HepG2 (cell line): ENCODE results near the gene CKLF. TPM values are rescaled to one million over a fixed set of nuclear protein-coding genes. Genes with fewer than 3 reads are reported as not detected.
A peak's percentile ranks its signal among the peaks of the same experiment; 100 is the strongest.

Experiments used
- ATM ChIP-seq: fragments of 450-650 bp; IDR thresholded peaks from 2 replicates; pipeline ENCODE4 v1.7.1; 2017; ENCODE audit warnings: mild to moderate bottlenecking, borderline replicate concordance
- CBX1 ChIP-seq: IDR thresholded peaks from one replicate; pipeline ENCODE4 v1.6.1; 2016; ENCODE audit warnings: antibody characterized with exemption, low read depth
- CREM ChIP-seq, 2 experiments: sonication (generic) in 1 of 2; formaldehyde crosslinking in 1 of 2; IDR thresholded peaks; 2 replicates each; pipeline versions ENCODE4 v1.4.0 to v1.6.1; 2016 to 2020; ENCODE audit warnings: antibody characterized with exemption in 1 of 2, mild to moderate bottlenecking in 1 of 2, missing genetic modification reagents in 1 of 2
- CSRNP2 ChIP-seq: sonication (generic); formaldehyde crosslinking; conservative IDR thresholded peaks from 2 replicates; pipeline ENCODE4 v1.8.0; 2022; ENCODE audit warnings: low read depth, missing genetic modification reagents
- DPF2 ChIP-seq: sonication (generic); formaldehyde crosslinking; IDR thresholded peaks from 2 replicates; pipeline ENCODE4 v1.4.0; 2020; ENCODE audit warnings: mild to moderate bottlenecking, low read depth, missing genetic modification reagents, borderline replicate concordance
- HMG20B ChIP-seq: conservative IDR thresholded peaks from 2 replicates; pipeline ENCODE4 v1.6.1; 2016; ENCODE audit warnings: missing genetic modification reagents, missing compliant biosample characterization
- IRX3 ChIP-seq: sonication (generic); formaldehyde crosslinking; IDR thresholded peaks from 2 replicates; pipeline ENCODE4 v1.8.1; 2023; ENCODE audit warnings: mild to moderate bottlenecking, low read depth, missing genetic modification reagents, borderline replicate concordance
- JUN ChIP-seq: sonication (generic); formaldehyde crosslinking; IDR thresholded peaks from 2 replicates; pipeline ENCODE4 v1.4.0; 2020; ENCODE audit warnings: mild to moderate bottlenecking, missing genetic modification reagents
- MEF2D ChIP-seq: sonication (generic); formaldehyde crosslinking; IDR thresholded peaks from 2 replicates; pipeline ENCODE4 v1.5.1; 2020; ENCODE audit warnings: mild to moderate bottlenecking, missing genetic modification reagents
- MTA3 ChIP-seq: sonication (generic); formaldehyde crosslinking; IDR thresholded peaks from 2 replicates; pipeline ENCODE4 v1.4.0; 2020; ENCODE audit warnings: missing genetic modification reagents
- MTERF4 ChIP-seq: sonication (generic); formaldehyde crosslinking; IDR thresholded peaks from 2 replicates; pipeline ENCODE4 v1.8.0; 2023; ENCODE audit warnings: mild to moderate bottlenecking, missing genetic modification reagents
- NCOR1 ChIP-seq: fragments of 200-600 bp; sonication (generic); IDR thresholded peaks from 2 replicates; pipeline ENCODE4 v1.7.0; 2017; ENCODE audit warnings: antibody characterized with exemption, low read length, borderline replicate concordance
- PHF20 ChIP-seq: sonication (generic); formaldehyde crosslinking; IDR thresholded peaks from 2 replicates; pipeline ENCODE4 v1.5.0; 2020; ENCODE audit warnings: mild to moderate bottlenecking, missing genetic modification reagents
- POLR2AphosphoS2 ChIP-seq: IDR thresholded peaks from 2 replicates; pipeline ENCODE4 v1.6.1; 2011; ENCODE audit warnings: low read depth, low read length, improper control_type of control experiment
- PREB ChIP-seq: sonication (generic); formaldehyde crosslinking; IDR thresholded peaks from 2 replicates; pipeline ENCODE4 v1.4.0; 2020; ENCODE audit warnings: missing genetic modification reagents
- SOX5 ChIP-seq: IDR thresholded peaks from 2 replicates; pipeline ENCODE4 v1.6.1; 2016; ENCODE audit warnings: borderline replicate concordance
- SRF ChIP-seq: IDR thresholded peaks from 2 replicates; pipeline ENCODE4 v1.6.1; 2011; ENCODE audit warnings: mild to moderate bottlenecking, low read depth, low read length, moderate library complexity
- SYNCRIP ChIP-seq: fragments of 200-400 bp; formaldehyde crosslinking; IDR thresholded peaks from 2 replicates; pipeline ENCODE4 v1.6.1; 2018; ENCODE audit warnings: mild to moderate bottlenecking, low read depth, low read length; ENCODE audit not compliant: insufficient read depth
- THAP7 ChIP-seq: sonication (generic); formaldehyde crosslinking; IDR thresholded peaks from 2 replicates; pipeline ENCODE4 v1.8.1; 2023; ENCODE audit warnings: mild to moderate bottlenecking, missing genetic modification reagents
- ZBTB21 ChIP-seq: sonication (generic); formaldehyde crosslinking; IDR thresholded peaks from 2 replicates; pipeline ENCODE4 v1.4.0; 2020; ENCODE audit warnings: missing genetic modification reagents
- ZNF383 ChIP-seq: sonication (generic); formaldehyde crosslinking; IDR thresholded peaks from 2 replicates; pipeline ENCODE4 v1.4.0; 2020; ENCODE audit warnings: missing genetic modification reagents, mild to moderate bottlenecking, borderline replicate concordance
- ZNF639 ChIP-seq: conservative IDR thresholded peaks from 2 replicates; pipeline ENCODE4 v1.6.1; 2018; ENCODE audit warnings: missing genetic modification reagents
- ZNF775 ChIP-seq: sonication (generic); formaldehyde crosslinking; IDR thresholded peaks from 2 replicates; pipeline ENCODE4 v1.4.0; 2020; ENCODE audit warnings: missing genetic modification reagents, mild to moderate bottlenecking, moderate library complexity, borderline replicate concordance
- ZNF879 ChIP-seq: sonication (generic); formaldehyde crosslinking; IDR thresholded peaks from 2 replicates; pipeline ENCODE4 v1.8.1; 2023; ENCODE audit warnings: missing genetic modification reagents
- polyA plus RNA-seq, 8 experiments: library from polyadenylated mRNA; depleted of rRNA in 3 of 8; stranded (reverse) in 7 of 8; unstranded in 1 of 8; fragments of >200 nt; fragmentation: Illumina TruSeq in 4 of 8; extraction: Trizol in 4 of 8; gene quantifications; 2 replicates each; pipeline versions ENCODE4 v1.2.1 to v1.2.3, GENCODE V29; 2011 to 2016; ENCODE audit warnings: low read depth in 4 of 8, missing spikeins in 1 of 8, mixed read lengths in 1 of 8; ENCODE audit not compliant: insufficient read depth in 1 of 8
- total RNA-seq, 5 experiments: library from RNA; depleted of rRNA; stranded (reverse); fragments of >200 nt; fragmentation: Illumina TruSeq; extraction: Trizol; gene quantifications; 2 replicates each; pipeline ENCODE4 v1.2.3, GENCODE V29; 2016; ENCODE audit warnings: low read depth in 1 of 5

The CKLF gene
- total and polyA plus RNA-seq, 2 of the 13 experiments (the other 11 are each of a cell fraction or from before 2014, with no cell fraction given), result 120 to 167 TPM

- TF ChIP-seq MTERF4 (CRISPR knock-in tag), result no peak
- peak; percentile 84 for TF ChIP-seq HMG20B (CRISPR knock-in tag)
- peak; percentile 98 for TF ChIP-seq ZNF775 (CRISPR knock-in tag)
- peak; percentile 54 for TF ChIP-seq ZNF639 (CRISPR knock-in tag)
- TF ChIP-seq CSRNP2, result peak; percentile 87; the same call in 1 of the 2 replicates
- no peak; the same call in 1 of the 2 replicates for TF ChIP-seq CREM (IDR thresholded peaks at IDR 0.05)
- no peak for TF ChIP-seq CREM (CRISPR knock-in tag; IDR thresholded peaks at IDR 0.05)
- peak; percentile 97 for TF ChIP-seq MEF2D
- TF ChIP-seq THAP7 (CRISPR knock-in tag), result peak; percentile 94; the same call in 1 of the 2 replicates
- TF ChIP-seq SYNCRIP, result no peak
- peak; percentile 58; the same call in 1 of the 2 replicates for TF ChIP-seq SOX5
- TF ChIP-seq PREB (CRISPR knock-in tag), result peak; percentile 69; the same call in 1 of the 2 replicates
- peak; percentile 74 for TF ChIP-seq JUN (CRISPR knock-in tag)
- peak; percentile 98; the same call in 1 of the 2 replicates for TF ChIP-seq IRX3
- no peak for TF ChIP-seq NCOR1
- peak; percentile 17; the same call in 1 of the 2 replicates for TF ChIP-seq ZNF383 (CRISPR knock-in tag)
- TF ChIP-seq POLR2AphosphoS2, result no peak
- 0 out of 2 replicates have a peak, but pooled peaks have one; percentile 42 for TF ChIP-seq ZBTB21
- TF ChIP-seq CBX1, result peak; percentile 43
- no peak for TF ChIP-seq DPF2 (CRISPR knock-in tag)
- no peak for TF ChIP-seq SRF
- TF ChIP-seq MTA3, result no peak
- TF ChIP-seq ATM, result no peak
- TF ChIP-seq ZNF879 (CRISPR knock-in tag), result peak; percentile 99
- TF ChIP-seq PHF20 (CRISPR knock-in tag), result peak; percentile 79
Measured at GRCh38 chr16:66552286-66553177, at the start of gene CKLF (continued).
